ENCODE data around the gene KXD1. TPM values are rescaled to one million over a fixed set of nuclear protein-coding genes. Genes with fewer than 3 reads are reported as not detected.
"Not testable (repeated sequence)": the region's sequence is repeated elsewhere in the genome, so short reads cannot be mapped to it uniquely, and the experiment has no call there.

KXD1 gene
- total RNA-seq, 1 experiment from 2014 or later: 120 TPM

- Mint-ChIP-seq H3K9me3 (ENCODE audit: unreplicated experiment) (no peaks in the 10 kb centered on the region), H3K36me3 (ENCODE audit: insufficient read depth, unreplicated experiment) (peaks cover 14% of the 10 kb centered on the region), H3K27ac (ENCODE audit: low read depth, unreplicated experiment) (no peak overlapping the region), H3K27me3 (ENCODE audit: insufficient read depth, unreplicated experiment) (no peaks in the 10 kb centered on the region), H3K4me3 (ENCODE audit: unreplicated experiment) (no peak overlapping the region), H3K4me1 (ENCODE audit: insufficient read depth, unreplicated experiment) (peaks cover 7% of the 10 kb centered on the region)
- no TSS peak for BruUV-seq (replicated peaks)
- DNase-seq (ENCODE audit: unreplicated experiment): no peak
- intact Hi-C loops (cut with micrococcal nuclease): no loop called here
- ChIA-PET POLR2A (no interaction called here), CTCF (interaction anchor here (0.6 to 1.6 kb wide), 4 partner anchors 160 to 287 kb away, joined by 3 to 7 read pairs (median 4); no protein-coding TSS in a partner anchor)
- no peak for TF ChIP-seq CTCF (IDR thresholded peaks at IDR 0.05; ENCODE audit: unreplicated experiment)
These were observed 37.8 kb downstream of the KXD1 start for GRCh38 chr19:18595475-18595874.

- ChIA-PET POLR2A (no interaction called here), CTCF (interaction anchor here (0.6 to 1.5 kb wide), 2 partner anchors 34 to 250 kb away, joined by 3 read pairs; no protein-coding TSS in a partner anchor)
- no peaks in the 10 kb centered on the region for H3K27me3 Mint-ChIP-seq (ENCODE audit: insufficient read depth, unreplicated experiment)
- intact Hi-C loops (cut with micrococcal nuclease): no loop called here
- peaks cover 4% of the 10 kb centered on the region for H3K36me3 Mint-ChIP-seq (ENCODE audit: insufficient read depth, unreplicated experiment)
- H3K27ac Mint-ChIP-seq (ENCODE audit: low read depth, unreplicated experiment): no peak overlapping the region
- H3K9me3 Mint-ChIP-seq (ENCODE audit: unreplicated experiment): no peaks in the 10 kb centered on the region
- TF ChIP-seq CTCF (IDR thresholded peaks at IDR 0.05; ENCODE audit: unreplicated experiment): no peak
- peak; percentile 35 for DNase-seq (ENCODE audit: unreplicated experiment)
- H3K4me3 Mint-ChIP-seq (ENCODE audit: unreplicated experiment): no peak overlapping the region
- BruUV-seq (replicated peaks): no TSS peak
- H3K4me1 Mint-ChIP-seq (ENCODE audit: insufficient read depth, unreplicated experiment): peaks cover 7% of the 10 kb centered on the region
These were observed 39.1 kb downstream of the KXD1 start for GRCh38 chr19:18596752-18597157.

GRCh38 chr19:18597809-18598660 lies 40.4 kb downstream of the KXD1 start:
- intact Hi-C loops (cut with micrococcal nuclease): no loop called here
- H3K27me3 Mint-ChIP-seq (ENCODE audit: insufficient read depth, unreplicated experiment): peaks cover 5% of the 10 kb centered on the region
- TF ChIP-seq CTCF (IDR thresholded peaks at IDR 0.05; ENCODE audit: unreplicated experiment): no peak
- CTCF ChIA-PET: interaction anchor here (1.0 to 1.5 kb wide), 2 partner anchors 9 to 249 kb away, joined by 3 to 7 read pairs; partner anchors contain the start of gene REX1BD
- H3K4me3 Mint-ChIP-seq (ENCODE audit: unreplicated experiment): no peak overlapping the region
- POLR2A ChIA-PET: no interaction called here
- H3K36me3 Mint-ChIP-seq (ENCODE audit: insufficient read depth, unreplicated experiment): peaks cover 4% of the 10 kb centered on the region
- no TSS peak for BruUV-seq (replicated peaks)
- DNase-seq (ENCODE audit: unreplicated experiment): no peak
- H3K27ac Mint-ChIP-seq (ENCODE audit: low read depth, unreplicated experiment): no peak overlapping the region
- H3K9me3 Mint-ChIP-seq (ENCODE audit: unreplicated experiment): no peaks in the 10 kb centered on the region
- peaks cover 7% of the 10 kb centered on the region for H3K4me1 Mint-ChIP-seq (ENCODE audit: insufficient read depth, unreplicated experiment)

GRCh38 chr19:18599485-18599884 lies 41.8 kb downstream of the KXD1 start:
- CTCF ChIA-PET: interaction anchor here (0.7 to 1.0 kb wide), 2 partner anchors 9 to 11 kb away, joined by 3 to 7 read pairs; partner anchors contain the start of gene REX1BD
- Mint-ChIP-seq H3K4me3 (ENCODE audit: unreplicated experiment) (no peak overlapping the region), H3K27me3 (ENCODE audit: insufficient read depth, unreplicated experiment) (peaks cover 11% of the 10 kb centered on the region), H3K4me1 (ENCODE audit: insufficient read depth, unreplicated experiment) (peaks cover 5% of the 10 kb centered on the region), H3K36me3 (ENCODE audit: insufficient read depth, unreplicated experiment) (peaks cover 4% of the 10 kb centered on the region), H3K9me3 (ENCODE audit: unreplicated experiment) (no peaks in the 10 kb centered on the region), H3K27ac (ENCODE audit: low read depth, unreplicated experiment) (no peak overlapping the region)
- intact Hi-C loops (cut with micrococcal nuclease): no loop called here
- no peak for DNase-seq (ENCODE audit: unreplicated experiment)
- POLR2A ChIA-PET: no interaction called here
- TF ChIP-seq CTCF (IDR thresholded peaks at IDR 0.05; ENCODE audit: unreplicated experiment): no peak
- no TSS peak for BruUV-seq (replicated peaks)

- DNase-seq (ENCODE audit: unreplicated experiment); intact Hi-C loops (cut with micrococcal nuclease); H3K4me1 Mint-ChIP-seq (ENCODE audit: insufficient read depth, unreplicated experiment); H3K36me3 Mint-ChIP-seq (ENCODE audit: insufficient read depth, unreplicated experiment); H3K4me3 Mint-ChIP-seq (ENCODE audit: unreplicated experiment); H3K9me3 Mint-ChIP-seq (ENCODE audit: unreplicated experiment); H3K27ac Mint-ChIP-seq (ENCODE audit: low read depth, unreplicated experiment); BruUV-seq (replicated peaks): not testable (repeated sequence)
- peaks cover 22% of the 10 kb centered on the region for H3K27me3 Mint-ChIP-seq (ENCODE audit: insufficient read depth, unreplicated experiment)
- ChIA-PET CTCF (interaction anchor here (0.6 kb wide), 1 partner anchor 11 kb away, joined by 3 read pairs; no protein-coding TSS in a partner anchor), POLR2A (interaction anchor here (0.7 to 1.5 kb wide), 2 partner anchors 9 to 12 kb away, joined by 3 to 4 read pairs; no protein-coding TSS in a partner anchor)
These were observed 43.2 kb downstream of the KXD1 start for GRCh38 chr19:18600692-18601397.

Measured in MCF 10A (cell line).